H1 (cell line): ENCODE measurements around the gene PLPPR2. TPM values are rescaled to one million over a fixed set of nuclear protein-coding genes. Genes with fewer than 3 reads are reported as not detected.

Source experiments
- ATF2 ChIP-seq: IDR thresholded peaks from 2 replicates; pipeline ENCODE4 v1.6.1; 2012; ENCODE audit warnings: low read length, inconsistent platforms
- CHD2 ChIP-seq: IDR thresholded peaks from 2 replicates; pipeline ENCODE4 v1.6.1; 2012; ENCODE audit warnings: low read length, improper control_type of control experiment
- CHD7 ChIP-seq: fragments of 300-600 bp; sonication (generic); IDR thresholded peaks from 2 replicates; pipeline ENCODE4 v1.7.1; 2012; ENCODE audit warnings: low read length, moderate library complexity, mild to moderate bottlenecking, inconsistent platforms; ENCODE audit not compliant: insufficient replicate concordance
- FOSL1 ChIP-seq: IDR thresholded peaks from 2 replicates; pipeline ENCODE4 v1.6.1; 2011; ENCODE audit warnings: mild to moderate bottlenecking, low read depth, low read length, moderate library complexity; ENCODE audit not compliant: insufficient read depth
- NRF1 ChIP-seq: IDR thresholded peaks from 2 replicates; pipeline ENCODE4 v1.6.1; 2011; ENCODE audit warnings: mild to moderate bottlenecking, low read depth, low read length, improper control_type of control experiment
- POLR2A ChIP-seq, 2 experiments: IDR thresholded peaks; 1 replicate in 1 of 2; 2 replicates in 1 of 2; pipeline ENCODE4 v1.6.1; 2011; ENCODE audit warnings: low read depth in 2 of 2, low read length in 2 of 2, mild to moderate bottlenecking in 2 of 2; ENCODE audit errors: control extremely low read depth in 1 of 2
- SP1 ChIP-seq: IDR thresholded peaks from 2 replicates; pipeline ENCODE4 v1.6.1; 2011; ENCODE audit warnings: low read depth, low read length
- polyA plus RNA-seq, 7 experiments: library from polyadenylated mRNA; depleted of rRNA in 3 of 7; stranded (reverse) in 5 of 7; unstranded in 2 of 7; fragments of >200 nt in 5 of 7; fragments of 200-250 nt in 2 of 7; gene quantifications; 1 replicate in 5 of 7; 2 replicates in 1 of 7; 4 replicates in 1 of 7; pipeline versions ENCODE4 v1.2.1 to v1.2.3, GENCODE V29; 2011 to 2013; ENCODE audit warnings: missing spikeins in 2 of 7, mixed read lengths in 2 of 7
- total RNA-seq: library from RNA; stranded (reverse); fragmentation: NEBNext Ultra II Directional; extraction: Animal tissue kit (Norgen Biotek cat#: 25700); gene quantifications from 2 replicates; pipeline ENCODE4 v1.2.1, GENCODE V29; 2021
- TF ChIP-seq, protein P1 (sequence below): IDR thresholded peaks from 2 replicates; pipeline ENCODE4 v1.6.1; 2011; ENCODE audit warnings: low read depth, mild to moderate bottlenecking, low read length; ENCODE audit not compliant: insufficient read depth

PLPPR2 gene
- total and polyA plus RNA-seq, 2 of the 8 experiments (the other 6 are each of a cell fraction or from before 2014, with no cell fraction given): 7.2 to 11.7 TPM

DNA sequence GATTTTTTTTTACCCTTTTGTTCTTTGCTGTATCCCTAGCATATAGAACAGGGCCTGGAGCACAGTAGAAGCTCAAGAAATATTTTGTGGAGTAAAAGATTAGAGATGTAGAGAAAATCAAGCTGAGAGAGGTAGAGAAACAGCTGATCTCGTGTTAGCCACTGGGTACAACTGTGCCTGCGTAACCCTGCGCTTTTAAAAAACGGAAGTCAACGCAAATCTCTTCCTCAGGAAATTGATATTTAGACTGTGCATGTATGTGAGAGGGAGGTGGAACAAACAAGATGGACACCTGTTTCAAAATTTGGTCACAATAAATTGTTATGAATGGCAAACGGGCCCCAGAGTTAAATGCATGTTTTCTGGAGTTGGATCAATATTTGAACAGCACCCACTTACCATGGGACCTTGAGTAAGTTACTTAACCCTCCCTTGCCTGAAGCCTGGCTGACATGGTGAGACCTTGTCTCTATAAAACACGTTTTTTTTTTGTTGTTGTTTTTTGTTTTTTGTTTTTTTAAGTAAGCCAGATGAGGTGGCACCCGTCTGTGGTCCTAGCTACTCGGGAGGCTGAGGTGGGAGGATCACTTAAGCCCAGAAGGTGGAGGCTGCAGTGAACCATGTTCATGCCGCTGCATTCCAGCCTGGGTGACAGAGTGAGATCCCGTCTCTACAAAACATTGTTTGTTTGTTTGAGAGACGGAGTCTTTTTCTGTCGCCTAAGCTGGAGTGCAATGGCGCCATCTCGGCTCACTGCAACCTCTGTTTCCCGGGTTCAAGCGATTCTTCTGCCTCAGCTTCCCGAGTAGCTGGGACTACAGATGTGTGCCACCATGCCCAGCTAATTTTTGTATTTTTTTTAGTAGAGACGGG is 32.2 kb downstream of the PLPPR2 start (continued):
- TF ChIP-seq CHD7 (no peak), CHD2 (no peak), POLR2A (IDR thresholded peaks at IDR 0.05; ENCODE audit: control extremely low read depth in 1 of 2, low read depth in 2 of 2, low read length in 2 of 2) (no peak), FOSL1 (no peak), ATF2 (no peak), NRF1 (no peak), SP1 (no peak)
- TF ChIP-seq, protein P1, sequence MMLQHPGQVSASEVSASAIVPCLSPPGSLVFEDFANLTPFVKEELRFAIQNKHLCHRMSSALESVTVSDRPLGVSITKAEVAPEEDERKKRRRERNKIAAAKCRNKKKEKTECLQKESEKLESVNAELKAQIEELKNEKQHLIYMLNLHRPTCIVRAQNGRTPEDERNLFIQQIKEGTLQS: no peak
